Measurements from ENCODE around the gene MAD1L1.

MAD1L1 gene

DNA sequence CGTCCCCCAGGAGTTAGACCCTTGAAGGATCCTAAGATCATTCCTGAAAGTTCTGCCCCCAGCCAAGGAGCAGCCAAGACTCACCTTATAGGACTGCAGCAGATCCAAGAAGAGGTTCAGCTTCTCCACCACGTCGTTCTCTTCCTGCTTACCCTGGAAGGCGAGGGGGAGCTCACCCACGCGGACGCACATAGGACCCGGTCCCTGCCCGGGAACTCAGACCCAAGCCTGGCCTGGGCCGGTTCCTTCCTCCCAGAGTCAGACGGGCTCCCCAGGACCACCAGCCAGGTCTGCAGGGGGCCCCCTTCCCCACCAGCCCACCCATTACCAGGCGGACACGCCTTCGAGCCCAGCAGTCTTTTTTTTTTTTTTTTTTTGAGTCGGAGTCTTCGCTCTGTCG, 24.9 kb upstream of the MAD1L1 start:
- no peak for DNase-seq

- DNase-seq, result no peak
These were observed 24.4 kb upstream of the MAD1L1 start for GRCh38 chr7:2257046-2257551.

GRCh38 chr7:2256306-2257045, 23.7 kb upstream of the MAD1L1 start:
- no peak for DNase-seq

GRCh38 chr7:2255145-2256139, 22.7 kb upstream of the MAD1L1 start:
- DNase-seq, result no peak

- no peak for DNase-seq
These were observed 21.8 kb upstream of the MAD1L1 start for GRCh38 chr7:2254429-2255144.

- no peak for DNase-seq
These were observed 20.9 kb upstream of the MAD1L1 start for GRCh38 chr7:2253525-2254244.

DNA sequence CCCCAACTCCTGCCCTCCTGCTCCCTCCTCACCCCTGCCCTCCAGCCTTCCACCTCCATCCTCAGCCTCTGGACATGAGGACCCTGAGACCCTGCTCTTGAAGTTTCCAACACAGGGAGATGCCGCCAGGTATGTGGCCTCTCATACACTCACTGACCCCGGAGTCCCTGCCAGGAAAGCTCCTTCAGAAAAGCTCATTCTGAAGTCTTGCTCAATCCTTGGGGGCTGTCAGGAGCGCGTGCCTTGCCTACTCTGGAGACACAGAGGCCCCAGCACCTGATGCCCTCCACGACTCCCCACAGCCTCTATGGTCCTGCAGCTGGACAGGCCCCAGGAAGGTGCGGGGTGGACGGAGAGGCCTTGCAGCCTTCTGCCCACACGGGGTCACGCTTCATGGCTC, 20.3 kb upstream of the MAD1L1 start:
- no peak for DNase-seq

- DNase-seq, result no peak
These were observed 19.4 kb upstream of the MAD1L1 start for GRCh38 chr7:2251841-2252771.

DNA sequence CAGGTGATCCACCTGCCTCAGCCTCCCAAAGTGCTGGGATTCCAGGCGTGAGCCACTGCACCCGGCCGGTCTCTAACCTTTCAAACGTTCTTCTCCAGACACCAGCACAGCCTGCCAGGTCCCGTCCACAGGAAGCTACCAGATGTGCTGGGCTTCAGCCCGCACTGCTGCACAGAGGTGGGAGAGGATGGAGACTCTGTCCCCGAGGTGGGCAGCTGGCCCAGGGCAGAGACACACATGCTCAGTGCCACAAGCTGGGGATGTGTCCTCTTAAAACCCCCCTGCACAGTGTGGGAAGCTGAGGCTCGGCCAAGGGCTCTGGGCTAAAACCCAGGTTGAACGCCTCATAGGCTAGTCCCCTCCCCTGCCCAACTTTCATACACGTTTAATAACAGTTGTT, 18.6 kb upstream of the MAD1L1 start:
- no peak for DNase-seq

GRCh38 chr7:2249744-2250323, 17.1 kb upstream of the MAD1L1 start:
- DNase-seq, result no peak

DNA sequence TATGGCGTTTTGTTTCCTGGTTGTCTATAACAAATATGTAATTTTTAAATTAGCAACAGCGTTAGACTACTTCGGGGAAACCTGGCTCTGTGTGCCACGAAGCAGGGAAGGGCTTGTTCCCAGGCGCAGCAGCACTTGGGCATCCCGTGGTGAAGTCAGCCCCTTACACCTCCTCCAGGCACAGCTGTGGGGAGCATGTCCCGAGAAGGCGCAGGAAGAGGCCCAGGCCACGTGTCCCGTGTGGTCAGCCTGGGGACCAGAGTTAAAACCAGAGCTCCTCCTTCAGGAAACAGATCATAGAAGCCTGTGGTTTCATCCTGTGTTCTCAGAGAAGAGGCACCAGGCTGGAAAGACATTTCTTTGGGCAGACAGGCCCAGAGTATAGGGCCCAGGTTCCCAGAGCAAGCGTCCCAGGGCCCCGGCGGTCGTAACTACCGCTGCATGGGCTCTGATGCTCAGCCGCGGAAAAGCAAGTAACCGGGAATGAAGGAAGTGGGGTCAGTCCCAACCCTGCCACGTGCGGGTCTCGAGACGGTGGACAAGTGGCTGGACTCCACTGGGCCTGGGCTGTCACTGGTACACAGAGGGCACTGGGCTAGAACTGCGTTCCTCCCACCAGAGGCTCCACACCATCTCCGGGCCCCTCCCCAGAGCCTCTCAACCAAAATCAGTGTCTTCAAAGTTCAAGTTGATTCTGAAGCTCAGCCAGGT, 16.4 kb upstream of the MAD1L1 start:
- no peak for DNase-seq

GRCh38 chr7:2247141-2247995, 14.6 kb upstream of the MAD1L1 start:
- no peak for DNase-seq

GRCh38 chr7:2245883-2246675, 13.3 kb upstream of the MAD1L1 start:
- no peak for DNase-seq

DNA sequence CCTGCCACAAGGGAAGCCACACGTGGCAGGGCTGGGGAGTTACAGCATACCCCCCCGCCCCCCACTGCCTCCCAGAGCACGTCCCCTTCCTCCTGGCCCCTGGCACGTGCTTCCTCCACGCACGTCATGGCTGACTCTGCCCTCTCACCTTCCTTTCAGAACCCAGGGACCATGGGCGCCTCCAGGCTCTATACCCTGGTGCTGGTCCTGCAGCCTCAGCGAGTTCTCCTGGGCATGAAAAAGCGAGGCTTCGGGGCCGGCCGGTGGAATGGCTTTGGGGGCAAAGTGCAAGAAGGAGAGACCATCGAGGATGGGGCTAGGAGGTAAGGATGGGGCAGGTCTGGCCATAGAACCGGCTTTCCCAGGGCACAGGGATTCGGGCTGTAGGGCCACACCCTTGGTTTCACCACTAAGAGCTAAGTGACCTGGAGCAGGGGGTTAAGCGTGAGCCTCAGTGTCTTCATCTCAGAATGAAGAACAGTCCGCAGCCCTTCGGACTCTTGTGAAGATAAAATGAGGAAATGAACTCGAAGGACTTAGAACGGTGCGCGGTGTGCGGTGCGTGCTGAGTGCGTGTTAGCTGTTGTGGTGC, 11.8 kb upstream of the MAD1L1 start:
- no peak for DNase-seq

DNA sequence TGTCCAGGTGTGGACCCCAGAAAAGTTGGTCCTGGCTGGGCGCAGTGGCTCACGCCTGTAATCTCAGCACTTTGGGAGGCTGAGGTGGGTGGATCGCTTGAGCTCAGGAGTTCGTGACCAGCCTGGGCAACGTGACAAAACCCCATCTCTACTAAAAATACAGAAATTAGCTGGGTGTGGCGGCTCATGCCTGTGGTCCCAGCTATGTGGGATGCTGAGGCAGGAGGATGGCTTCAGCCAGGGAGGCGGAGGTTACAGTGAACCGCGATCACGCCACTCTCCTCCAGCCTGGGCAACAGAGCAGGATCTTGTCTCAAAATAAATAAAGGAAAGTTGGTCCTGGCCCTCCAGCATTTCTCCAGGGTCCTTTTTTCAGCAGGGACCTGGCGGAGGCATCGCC, 10.7 kb upstream of the MAD1L1 start:
- no peak for DNase-seq

GRCh38 chr7:2242541-2243429, 10.0 kb upstream of the MAD1L1 start:
- peak; percentile 25 for DNase-seq
